SK-N-SH (cell line): ENCODE results near the gene ART1. TPM values are rescaled to one million over a fixed set of nuclear protein-coding genes. Genes with fewer than 3 reads are reported as not detected.

Experiments used
- CTCF ChIA-PET: fragments of 300-600, 350-600 bp; formaldehyde crosslinking; extraction: SDS; loops from one replicate; lab custom pipeline; 2021; lab: Yijun Ruan, JAX
- POLR2A ChIA-PET: fragments of 350-600 bp; sonication (Branson Sonifier 250); formaldehyde crosslinking; extraction: SDS; loops from one replicate; lab custom pipeline; 2020; ENCODE audit warnings: antibody characterized with exemption, inconsistent platforms; lab: Yijun Ruan, JAX
- DNase-seq: peaks from one replicate; pipeline ENCODE4 v3.0.0; 2012
- H2AFZ ChIP-seq: fragments of 200-600 bp; sonication (generic); 2 replicates; pipeline ENCODE4 v1.8.1; 2016; ENCODE audit warnings: antibody characterized with exemption, mild to moderate bottlenecking, low read depth
- H3F3A ChIP-seq: fragments of 200-600 bp; sonication (generic); replicated peaks from 2 replicates; pipeline ENCODE3; 2016; ENCODE audit warnings: antibody characterized with exemption, mild to moderate bottlenecking; ENCODE audit not compliant: insufficient read depth
- H3K27ac ChIP-seq, 2 experiments: fragments of 200-500 bp in 1 of 2; fragments of 200-600 bp in 1 of 2; sonication (Bioruptor generic) in 1 of 2; sonication (generic), shearing (Covaris generic) in 1 of 2; 2 replicates each; pipeline versions ENCODE4 v1.5.1 to v1.6.1; 2014 to 2016; ENCODE audit warnings: low read depth in 2 of 2, inconsistent platforms in 1 of 2, low read length in 1 of 2, mild to moderate bottlenecking in 1 of 2, mixed read lengths in 1 of 2
- H3K27me3 ChIP-seq: fragments of 200-600 bp; sonication (generic), shearing (Covaris generic); 2 replicates; pipeline ENCODE4 v1.6.1; 2016; ENCODE audit warnings: mixed run types; ENCODE audit not compliant: insufficient read depth
- H3K36me3 ChIP-seq, 2 experiments: fragments of 200-500 bp in 1 of 2; fragments of 200-600 bp in 1 of 2; sonication (Bioruptor generic) in 1 of 2; sonication (generic) in 1 of 2; replicated peaks in 1 of 2; 2 replicates each; pipeline versions ENCODE3 to v1.5.1; 2014 to 2016; ENCODE audit warnings: low read length in 1 of 2, mild to moderate bottlenecking in 1 of 2; ENCODE audit not compliant: insufficient read depth in 2 of 2, control insufficient read depth in 1 of 2
- H3K4me1 ChIP-seq, 2 experiments: fragments of 200-500 bp in 1 of 2; fragments of 200-600 bp in 1 of 2; sonication (Bioruptor generic) in 1 of 2; sonication (generic), shearing (Covaris generic) in 1 of 2; 2 replicates each; pipeline versions ENCODE4 v1.5.1 to v1.6.1; 2014 to 2016; ENCODE audit warnings: low read depth in 1 of 2, low read length in 1 of 2, mixed run types in 1 of 2; ENCODE audit not compliant: insufficient read depth in 2 of 2, control insufficient read depth in 1 of 2
- H3K4me2 ChIP-seq: fragments of 200-600 bp; sonication (generic), shearing (Covaris generic); 2 replicates; pipeline ENCODE4 v1.6.1; 2017; ENCODE audit warnings: mixed run types
- H3K4me3 ChIP-seq, 2 experiments: fragments of 200-500 bp in 1 of 2; fragments of 200-600 bp in 1 of 2; sonication (Bioruptor generic) in 1 of 2; sonication (generic), shearing (Covaris generic) in 1 of 2; 2 replicates each; pipeline versions ENCODE4 v1.5.1 to v1.8.1; 2014 to 2016; ENCODE audit warnings: low read depth in 2 of 2, inconsistent platforms in 1 of 2, low read length in 1 of 2, mild to moderate bottlenecking in 1 of 2, mixed read lengths in 1 of 2, moderate library complexity in 1 of 2
- H3K79me2 ChIP-seq: fragments of 200-600 bp; sonication (generic); 2 replicates; pipeline ENCODE4 v1.8.1; 2017; ENCODE audit warnings: mild to moderate bottlenecking; ENCODE audit not compliant: insufficient read depth
- H3K9ac ChIP-seq: fragments of 200-600 bp; sonication (generic); 2 replicates; pipeline ENCODE4 v1.6.1; 2017; ENCODE audit warnings: mixed run types
- H3K9me2 ChIP-seq: fragments of 200-600 bp; sonication (generic); 2 replicates; pipeline ENCODE4 v1.6.1; 2017; ENCODE audit warnings: mixed run types
- H3K9me3 ChIP-seq: fragments of 200-600 bp; sonication (generic); 2 replicates; pipeline ENCODE4 v1.6.1; 2017; ENCODE audit warnings: mixed run types, mild to moderate bottlenecking, moderate library complexity
- H4K20me1 ChIP-seq: fragments of 200-600 bp; sonication (generic); 2 replicates; pipeline ENCODE4 v1.6.1; 2017; ENCODE audit warnings: mild to moderate bottlenecking, mixed run types; ENCODE audit not compliant: insufficient read depth
- CHD2 ChIP-seq: fragments of 150-350 bp; IDR thresholded peaks from 2 replicates; pipeline ENCODE4 v1.6.1; 2018; ENCODE audit warnings: low read length; ENCODE audit not compliant: partially characterized antibody
- CTCF ChIP-seq: fragments of 200-600 bp; sonication (generic); IDR thresholded peaks from 2 replicates; pipeline ENCODE4 v1.6.1; 2017; ENCODE audit warnings: antibody characterized with exemption, mild to moderate bottlenecking, moderate library complexity
- FOXJ3 ChIP-seq: sonication (generic); formaldehyde crosslinking; IDR thresholded peaks from 2 replicates; pipeline ENCODE4 v1.5.1; 2020; ENCODE audit warnings: mild to moderate bottlenecking, missing genetic modification reagents
- FOXM1 ChIP-seq: IDR thresholded peaks from 2 replicates; pipeline ENCODE4 v1.4.0; 2012; ENCODE audit warnings: low read depth, mild to moderate bottlenecking
- GABPA ChIP-seq: IDR thresholded peaks from 2 replicates; pipeline ENCODE4 v1.4.0; 2012; ENCODE audit warnings: low read depth, mild to moderate bottlenecking
- GATA2 ChIP-seq: sonication (generic); formaldehyde crosslinking; IDR thresholded peaks from 2 replicates; pipeline ENCODE4 v1.5.0; 2020; ENCODE audit warnings: mild to moderate bottlenecking, missing genetic modification reagents
- JUND ChIP-seq: IDR thresholded peaks from 2 replicates; pipeline ENCODE4 v1.4.0; 2012
- MAX ChIP-seq: IDR thresholded peaks from 2 replicates; pipeline ENCODE4 v1.4.0; 2012; ENCODE audit warnings: low read depth
- PBX3 ChIP-seq: IDR thresholded peaks from 2 replicates; pipeline ENCODE4; 2012
- POLR2AphosphoS5 ChIP-seq: IDR thresholded peaks from 2 replicates; pipeline ENCODE4 v1.6.1; 2012; ENCODE audit warnings: low read depth, low read length
- RAD21 ChIP-seq: IDR thresholded peaks from 2 replicates; pipeline ENCODE4 v1.6.1; 2012; ENCODE audit warnings: mild to moderate bottlenecking, low read length
- REST ChIP-seq: IDR thresholded peaks from 2 replicates; pipeline ENCODE4 v1.6.1; 2012; ENCODE audit warnings: mild to moderate bottlenecking, low read depth, low read length, moderate library complexity
- RFX5 ChIP-seq: IDR thresholded peaks from 2 replicates; pipeline ENCODE4 v1.6.1; 2012; ENCODE audit warnings: mild to moderate bottlenecking, improper control_type of control experiment, low read length
- RXRA ChIP-seq: IDR thresholded peaks from 2 replicates; pipeline ENCODE4 v1.4.0; 2012; ENCODE audit warnings: low read depth, mild to moderate bottlenecking, borderline replicate concordance
- SIN3A ChIP-seq: IDR thresholded peaks from 2 replicates; pipeline ENCODE4 v1.6.1; 2012; ENCODE audit warnings: low read depth, mild to moderate bottlenecking, low read length, moderate library complexity, borderline replicate concordance
- SMC3 ChIP-seq: IDR thresholded peaks from 2 replicates; pipeline ENCODE4 v1.6.1; 2012; ENCODE audit warnings: low read depth, low read length, improper control_type of control experiment
- TAF1 ChIP-seq: IDR thresholded peaks from 2 replicates; pipeline ENCODE4 v1.6.1; 2012; ENCODE audit warnings: low read depth, mild to moderate bottlenecking, low read length, moderate library complexity, borderline replicate concordance
- TCF12 ChIP-seq: IDR thresholded peaks from 2 replicates; pipeline ENCODE4 v1.4.0; 2012
- TEAD4 ChIP-seq: IDR thresholded peaks from 2 replicates; pipeline ENCODE4 v1.4.0; 2012; ENCODE audit warnings: mild to moderate bottlenecking, borderline replicate concordance; ENCODE audit not compliant: insufficient read depth
- ZBTB33 ChIP-seq: IDR thresholded peaks from 2 replicates; pipeline ENCODE4 v1.4.0; 2012; ENCODE audit warnings: low read depth, borderline replicate concordance
- WGBS: methylation state at CpG from one replicate; pipeline ENCODE4 v1.1.6; 2017; ENCODE audit warnings: low lambda C conversion rate; 5-methylcytosine and 5-hydroxymethylcytosine counted together
- polyA plus RNA-seq, 3 experiments: library from polyadenylated mRNA; depleted of rRNA; stranded (reverse); fragments of >200 nt; gene quantifications; 2 replicates each; pipeline ENCODE4 v1.2.3, GENCODE V29; 2012

ART1 gene
- polyA plus RNA-seq, 1 of the 3 experiments (the other 2 are of a cell fraction): not detected

- TF ChIP-seq REST (no peak), SIN3A (no peak), TCF12 (no peak), RXRA (no peak), SMC3 (no peak), JUND (no peak), GABPA (no peak), GATA2 (CRISPR knock-in tag) (no peak), CTCF (no peak)
These were observed 65.0 kb downstream of the ART1 start (continued) for GRCh38 chr11:3709977-3710376.

GRCh38 chr11:3710485-3711259 lies 65.7 kb downstream of the ART1 start:
- Histone ChIP-seq H3K4me1 (0 out of 4 replicates have a peak, but pooled peaks cover 0 to 3% of the 10 kb centered on the region in 2 experiments), H3K9ac (no peak overlapping the region), H3K4me3 (no peak overlapping the region), H3K4me2 (no peak overlapping the region), H3K9me2 (no peaks in the 10 kb centered on the region), H3K27me3 (no peaks in the 10 kb centered on the region), H2AFZ (no peak overlapping the region), H3F3A (peaks cover 14% of the 10 kb centered on the region), H3K9me3 (no peaks in the 10 kb centered on the region), H3K79me2 (peaks cover 8% of the 10 kb centered on the region), H4K20me1 (no peaks in the 10 kb centered on the region), H3K36me3 (peaks cover 62 to 83% of the 10 kb centered on the region in 2 experiments), H3K27ac (no peak overlapping the region)
- POLR2A ChIA-PET: interaction anchor here (0.6 kb wide), 1 partner anchor 10 kb away, joined by 3 read pairs; no protein-coding TSS in a partner anchor
- DNase-seq: no peak
- WGBS: 94% methylated on average over 4 of the region's 4 CpGs
- CTCF ChIA-PET: interaction anchor here (1.2 to 1.5 kb wide), 5 partner anchors 10 to 363 kb away, joined by 3 to 6 read pairs (median 3); partner anchors contain the start of gene STIM1
- TF ChIP-seq TCF12 (no peak), POLR2AphosphoS5 (no peak), RAD21 (no peak), ZBTB33 (no peak), SMC3 (no peak), CHD2 (no peak), PBX3 (no peak), FOXM1 (no peak), MAX (no peak), GATA2 (CRISPR knock-in tag) (no peak), TEAD4 (no peak), TAF1 (no peak), FOXJ3 (CRISPR knock-in tag) (no peak), CTCF (no peak), RFX5 (no peak)
